Heart left ventricle (tissue), 16 donors: Measurements from ENCODE around the gene CCDC92. TPM values are rescaled to one million over a fixed set of nuclear protein-coding genes. Genes with fewer than 3 reads are reported as not detected.

Experiments
- ATAC-seq, 4 donors: fragments of 200-7000 bp; cut with Tn5 transposase; one replicate each; pipeline ENCODE4 v1.9.1; 2020 to 2022; ENCODE audit warnings: moderate library complexity in 4 of 4, mild to moderate bottlenecking in 3 of 4, moderate number of reproducible peaks in 1 of 4
- DNase-seq, 5 donors: peaks; one replicate each; pipeline ENCODE4 v3.0.0-alpha.2; 2020
- H3K27ac ChIP-seq, 12 donors: fragments of 200-600 bp; sonication (generic) in 4 of 12; one replicate each; pipeline versions ENCODE4 v1.5.0 to v1.8.0; 2016 to 2022; ENCODE audit warnings: mild to moderate bottlenecking in 2 of 12
- H3K27me3 ChIP-seq, 9 donors: fragments of 200-600 bp; sonication (generic) in 2 of 9; one replicate each; pipeline versions ENCODE4 v1.5.1 to v1.8.0; 2016 to 2022; ENCODE audit warnings: mild to moderate bottlenecking in 3 of 9
- H3K36me3 ChIP-seq, 9 donors: fragments of 200-600 bp; sonication (generic) in 2 of 9; one replicate each; pipeline versions ENCODE4 v1.5.0 to v1.8.0; 2018 to 2022; ENCODE audit warnings: mild to moderate bottlenecking in 2 of 9
- H3K4me1 ChIP-seq, 12 donors: fragments of 200-600 bp; sonication (generic) in 4 of 12; one replicate each; pipeline versions ENCODE4 v1.5.0 to v1.8.0; 2016 to 2022; ENCODE audit warnings: mild to moderate bottlenecking in 3 of 12
- H3K4me3 ChIP-seq, 12 donors: fragments of 200-600 bp; sonication (generic) in 4 of 12; one replicate each; pipeline versions ENCODE4 v1.5.0 to v1.8.0; 2017 to 2022; ENCODE audit warnings: mild to moderate bottlenecking in 9 of 12, moderate library complexity in 4 of 12
- H3K9me3 ChIP-seq, 12 donors: fragments of 200-600 bp; sonication (generic) in 4 of 12; one replicate each; pipeline versions ENCODE4 v1.5.0 to v1.8.0; 2016 to 2022; ENCODE audit warnings: mild to moderate bottlenecking in 1 of 12
- POLR2A ChIP-seq, 2 donors: fragments of 450-650 bp; IDR thresholded peaks; one replicate each; pipeline ENCODE4 v1.6.1; 2017; ENCODE audit warnings: antibody characterized with exemption in 2 of 2, mild to moderate bottlenecking in 2 of 2, moderate library complexity in 2 of 2
- WGBS, 4 donors: extraction: QIAGEN DNeasy Blood & Tissue Kit in 2 of 4; methylation state at CpG; one replicate each; pipeline versions ENCODE4 v1.1.5 to v1.1.7; 2013 to 2018; 5-methylcytosine and 5-hydroxymethylcytosine counted together
- intact Hi-C, 10 donors: fragments of 100-400 bp; cut with DNase I; formaldehyde crosslinking; loops; one replicate each; pipeline versions ENCODE4 v1.11.1 to v1.14.2; 2022
- polyA plus RNA-seq, 2 donors: library from polyadenylated mRNA; stranded (reverse); fragments of 200-250 nt; gene quantifications; one replicate each; pipeline ENCODE4 v1.2.3, GENCODE V29; 2013
- total RNA-seq, 9 donors: library from RNA; depleted of rRNA in 2 of 9; stranded (reverse); fragments of >200 nt in 2 of 9; fragmentation: NEBNext Ultra II Directional in 3 of 9; extraction: Animal tissue kit (Norgen Biotek cat#: 25700) in 3 of 9; gene quantifications; one replicate each; pipeline versions ENCODE4 v1.1.0 to v1.2.4, GENCODE V29; 2016 to 2023
- TF ChIP-seq, protein P1 (sequence below), 12 donors: fragments of 200-600 bp; sonication (generic) in 4 of 12; IDR thresholded peaks; one replicate each; pipeline versions ENCODE4 v1.5.0 to v1.8.0; 2018 to 2022; ENCODE audit warnings: antibody characterized with exemption in 12 of 12, mild to moderate bottlenecking in 5 of 12
- donor health status: ischemic (EF 13 %, LVEDD 7.1; RV severe dilation, severe dysfunction).
- donor health status: healthy with polysubstance abuse.
- donor health status: DM: no; HTN: yes; CAD: no.
- donor health status: DM: no; HTN: no; CAD: no.
- donor health status: ischemic (EF 25% LVEDD 6.9; RV normal size, moderate dysfunction).
- donor health status: ischemic (EF 25% LVEDD 5.7; RV mildly dilated, moderate dysfunction).
- donor health status: healthy.
- donor health status: DM: yes; HTN: yes; CAD: no.
- donor health status: ischemic (EF 35%, LVEDD 5.7; RV mildly dilated, moderate dysfunction).
- donor health status: nonischemic (EF 11% LVEDD 7.7; RV severe dilation, severe dysfunction).
- donor health status: DM: yes; HTN: yes; CAD: no.
- donor health status: PGD.
- donor health status: ischemic (EF 29% LVEDD 5.4; RV normal size, mild dysfunction).
- donor health status: nonischemic (EF 23%, LVEDD 6.1; RV moderate dilation, normal function).

Gene CCDC92
- total and polyA plus RNA-seq, 11 donors = 37.8 to 86.1 (median 58.1) TPM

DNA sequence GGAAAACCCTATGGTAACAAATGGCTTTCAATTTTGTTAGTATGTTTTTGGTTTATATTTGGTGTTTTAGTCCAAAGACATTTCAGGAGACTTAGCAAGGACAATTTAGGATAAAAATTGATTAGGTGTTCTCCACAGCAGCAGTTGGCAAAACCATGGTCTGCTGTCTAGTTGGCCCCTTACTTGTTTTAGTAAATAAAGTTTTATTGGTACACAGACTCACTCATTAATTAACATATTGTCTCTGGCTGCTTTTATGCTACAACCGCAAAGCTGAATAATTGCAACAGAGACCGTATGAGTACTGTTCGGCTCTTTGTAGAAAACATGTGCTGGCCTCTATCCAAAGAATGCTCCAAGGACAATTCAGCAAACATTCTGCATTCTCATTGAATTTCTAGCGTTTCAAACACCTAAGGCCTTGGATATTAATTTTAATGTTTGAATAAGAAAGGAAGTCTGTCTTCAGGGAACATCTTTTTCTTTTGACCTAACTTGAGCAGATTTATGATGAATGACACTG is 77.7 kb downstream of the CCDC92 start:
- Histone ChIP-seq H3K27me3 (peaks cover 0 to 41% (median 0%) of the 10 kb centered on the region in 9 donors), H3K4me3 (no peak overlapping the region), H3K36me3 (no peaks in the 10 kb centered on the region), H3K4me1 (no peaks in the 10 kb centered on the region), H3K27ac (no peak overlapping the region), H3K9me3 (no peaks in the 10 kb centered on the region)
- intact Hi-C loops = no loop called here
- no peak for TF ChIP-seq POLR2A (IDR thresholded peaks at IDR 0.05)
- TF ChIP-seq, protein P1, sequence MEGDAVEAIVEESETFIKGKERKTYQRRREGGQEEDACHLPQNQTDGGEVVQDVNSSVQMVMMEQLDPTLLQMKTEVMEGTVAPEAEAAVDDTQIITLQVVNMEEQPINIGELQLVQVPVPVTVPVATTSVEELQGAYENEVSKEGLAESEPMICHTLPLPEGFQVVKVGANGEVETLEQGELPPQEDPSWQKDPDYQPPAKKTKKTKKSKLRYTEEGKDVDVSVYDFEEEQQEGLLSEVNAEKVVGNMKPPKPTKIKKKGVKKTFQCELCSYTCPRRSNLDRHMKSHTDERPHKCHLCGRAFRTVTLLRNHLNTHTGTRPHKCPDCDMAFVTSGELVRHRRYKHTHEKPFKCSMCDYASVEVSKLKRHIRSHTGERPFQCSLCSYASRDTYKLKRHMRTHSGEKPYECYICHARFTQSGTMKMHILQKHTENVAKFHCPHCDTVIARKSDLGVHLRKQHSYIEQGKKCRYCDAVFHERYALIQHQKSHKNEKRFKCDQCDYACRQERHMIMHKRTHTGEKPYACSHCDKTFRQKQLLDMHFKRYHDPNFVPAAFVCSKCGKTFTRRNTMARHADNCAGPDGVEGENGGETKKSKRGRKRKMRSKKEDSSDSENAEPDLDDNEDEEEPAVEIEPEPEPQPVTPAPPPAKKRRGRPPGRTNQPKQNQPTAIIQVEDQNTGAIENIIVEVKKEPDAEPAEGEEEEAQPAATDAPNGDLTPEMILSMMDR (IDR thresholded peaks at IDR 0.05) = no peak
- ATAC-seq = no peak
- WGBS, 4 donors = 67 to 80% (median 73%) methylated on average over 4 of the region's 4 CpGs
- DNase-seq = no peak

DNA sequence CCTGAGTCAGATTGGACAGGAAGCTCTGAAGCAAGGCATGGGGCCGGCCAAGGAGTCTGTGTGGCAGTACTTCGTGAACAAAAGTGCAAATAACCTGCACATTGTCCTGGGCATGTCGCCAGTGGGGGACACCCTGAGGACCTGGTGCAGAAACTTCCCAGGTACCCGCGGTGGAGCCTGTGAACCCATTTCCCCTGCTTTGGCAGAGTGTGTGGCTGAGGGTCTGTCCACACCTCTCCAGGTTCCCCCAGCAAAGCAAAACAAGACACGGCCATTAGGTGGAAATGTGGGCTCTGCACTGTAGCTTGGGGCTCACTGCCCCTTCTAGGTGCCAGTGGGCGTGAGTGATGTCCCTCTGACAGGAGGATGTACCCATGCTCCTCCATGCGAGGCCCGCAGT is 79.4 kb downstream of the CCDC92 start:
- WGBS, 4 donors = 78 to 81% (median 80%) methylated on average over 7 to 9 of the region's 9 CpGs
- DNase-seq (no peak), ATAC-seq (no peak)
- no peak overlapping the region for H3K4me3 ChIP-seq
- H3K36me3 ChIP-seq = no peaks in the 10 kb centered on the region
- TF ChIP-seq, protein P1 (IDR thresholded peaks at IDR 0.05) = no peak
- no peak for TF ChIP-seq POLR2A (IDR thresholded peaks at IDR 0.05)
- no peak overlapping the region for H3K27ac ChIP-seq
- intact Hi-C loops = no loop called here
- H3K27me3 ChIP-seq = peaks cover 0 to 38% (median 0%) of the 10 kb centered on the region in 9 donors
- H3K9me3 ChIP-seq = no peaks in the 10 kb centered on the region
- no peaks in the 10 kb centered on the region for H3K4me1 ChIP-seq

DNA sequence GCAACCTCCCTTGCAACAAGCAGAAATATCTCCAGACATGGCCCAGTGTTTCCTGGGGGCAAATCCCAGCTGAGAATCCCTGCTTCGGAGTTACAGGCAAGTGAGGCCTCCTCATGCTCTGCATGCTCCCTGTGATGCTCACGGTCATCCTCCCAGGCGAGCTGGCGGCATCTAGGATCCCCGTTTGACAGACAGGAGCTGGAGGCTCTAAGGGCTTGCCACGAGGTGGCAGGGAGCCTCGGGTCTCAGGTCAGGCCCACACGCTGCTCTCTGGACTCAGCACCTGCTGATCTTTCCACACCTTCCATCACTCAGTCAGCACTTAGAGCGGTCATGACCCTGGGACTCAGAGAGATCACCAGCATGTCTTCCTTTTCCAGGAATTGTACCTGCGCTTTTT is 79.8 kb downstream of the CCDC92 start:
- no peak overlapping the region for H3K4me3 ChIP-seq
- intact Hi-C loops = no loop called here
- 41 to 50% (median 44%) methylated on average over 8 to 10 of the region's 10 CpGs for WGBS, 4 donors
- no peak for TF ChIP-seq POLR2A (IDR thresholded peaks at IDR 0.05)
- TF ChIP-seq, protein P1 (IDR thresholded peaks at IDR 0.05) = no peak
- no peaks in the 10 kb centered on the region for H3K9me3 ChIP-seq
- peaks cover 0 to 38% (median 0%) of the 10 kb centered on the region in 9 donors for H3K27me3 ChIP-seq
- no peaks in the 10 kb centered on the region for H3K4me1 ChIP-seq
- DNase-seq (no peak), ATAC-seq (no peak)
- H3K36me3 ChIP-seq = no peaks in the 10 kb centered on the region
- no peak overlapping the region for H3K27ac ChIP-seq

DNA sequence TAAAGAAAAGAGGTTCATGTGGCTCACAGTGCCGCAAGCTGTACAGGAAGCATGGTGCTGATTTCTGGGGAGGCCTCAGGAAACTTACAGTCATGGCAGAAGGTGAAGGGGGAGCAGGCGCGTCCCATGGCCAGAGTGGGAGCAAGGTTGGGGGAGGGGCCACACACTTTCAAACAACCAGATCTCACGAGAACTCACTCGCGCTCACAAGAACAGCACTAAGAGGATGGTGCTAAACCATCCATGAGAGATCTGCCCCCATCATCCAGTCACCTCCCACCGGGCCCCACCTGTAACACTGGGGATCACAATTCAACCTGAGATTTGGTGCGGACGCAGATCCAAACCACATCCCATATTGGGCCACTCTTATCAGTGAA is 80.5 kb downstream of the CCDC92 start:
- ATAC-seq (no peak), DNase-seq (no peak)
- TF ChIP-seq POLR2A (IDR thresholded peaks at IDR 0.05) = no peak
- TF ChIP-seq, protein P1 (IDR thresholded peaks at IDR 0.05) = no peak
- Histone ChIP-seq H3K36me3 (no peaks in the 10 kb centered on the region), H3K27me3 (peaks cover 0 to 40% (median under 1%) of the 10 kb centered on the region in 9 donors), H3K27ac (no peak overlapping the region), H3K4me3 (no peak overlapping the region), H3K4me1 (no peaks in the 10 kb centered on the region), H3K9me3 (no peaks in the 10 kb centered on the region)
- intact Hi-C loops = no loop called here
- WGBS, 4 donors = 81 to 91% (median 87%) methylated on average over 9 of the region's 9 CpGs
